NOMO-1 (cell line): ENCODE results near the gene NKX2-4.
"Not testable (repeated sequence)": the region's sequence is repeated elsewhere in the genome, so short reads cannot be mapped to it uniquely, and the experiment has no call there.

Source experiments
- DNase-seq, 2 experiments: peaks; one replicate each; lab custom pipeline; 2025; ENCODE audit not compliant: unreplicated experiment in 2 of 2; lab: John Stamatoyannopoulos, UW

Gene NKX2-4

GRCh38 chr20:21394551-21394950 is 2.8 kb downstream of the NKX2-4 start:
- DNase-seq, result no peak

- no peak for DNase-seq
Measured at GRCh38 chr20:21393816-21394519, 3.4 kb downstream of the NKX2-4 start.

GRCh38 chr20:21393166-21393565 is 4.2 kb downstream of the NKX2-4 start:
- no peak for DNase-seq

GRCh38 chr20:21391972-21392352 is 5.4 kb downstream of the NKX2-4 start:
- DNase-seq, result no peak

GRCh38 chr20:21391185-21391971 is 5.9 kb downstream of the NKX2-4 start:
- DNase-seq, result no peak

GRCh38 chr20:21390768-21391167 is 6.6 kb downstream of the NKX2-4 start:
- no peak for DNase-seq

GRCh38 chr20:21389368-21389767 is 8.0 kb downstream of the NKX2-4 start:
- no peak for DNase-seq

GRCh38 chr20:21388566-21388965 is 8.8 kb downstream of the NKX2-4 start:
- no peak for DNase-seq

- DNase-seq, result no peak
Measured at GRCh38 chr20:21387528-21387927, 9.8 kb downstream of the NKX2-4 start.

- no peak for DNase-seq
Measured at GRCh38 chr20:21386111-21386510, 11.2 kb downstream of the NKX2-4 start.

- no peak for DNase-seq
Measured at GRCh38 chr20:21384308-21384892, 12.9 kb downstream of the NKX2-4 start.

GRCh38 chr20:21381619-21382018 is 15.7 kb downstream of the NKX2-4 start:
- no peak for DNase-seq

GRCh38 chr20:21380711-21381110 is 16.6 kb downstream of the NKX2-4 start:
- no peak for DNase-seq

- no peak for DNase-seq
Measured at GRCh38 chr20:21378259-21378658, 19.1 kb downstream of the NKX2-4 start.

- no peak for DNase-seq
Measured at GRCh38 chr20:21377701-21378100, 19.6 kb downstream of the NKX2-4 start.

- DNase-seq, result no peak
Measured at GRCh38 chr20:21376626-21377025, 20.7 kb downstream of the NKX2-4 start.

- DNase-seq, result no peak
Measured at GRCh38 chr20:21373436-21373835, 23.9 kb downstream of the NKX2-4 start.

- DNase-seq, result no peak
Measured at GRCh38 chr20:21372016-21372415, 25.3 kb downstream of the NKX2-4 start.

GRCh38 chr20:21371193-21371592 is 26.1 kb downstream of the NKX2-4 start:
- no peak for DNase-seq

- DNase-seq, result no peak
Measured at GRCh38 chr20:21368791-21369190, 28.5 kb downstream of the NKX2-4 start.

- DNase-seq, result not testable (repeated sequence)
Measured at GRCh38 chr20:21366273-21366672, 31.1 kb downstream of the NKX2-4 start.

GRCh38 chr20:21365771-21366170 is 31.6 kb downstream of the NKX2-4 start:
- DNase-seq, result no peak
